Calu3 (cell line): ENCODE data around the gene HOXA10. TPM values are rescaled to one million over a fixed set of nuclear protein-coding genes. Genes with fewer than 3 reads are reported as not detected.

Experiments
- BruUV-seq: library from RNA; stranded (reverse); fragments of 400-500 nt; replicated peaks from 2 replicates; lab custom pipeline; 2021; lab: Mats Ljungman, UMichigan
- CTCF ChIA-PET: fragments of 300-600 bp; sonication (Branson Sonifier 250); formaldehyde crosslinking; loops from one replicate; lab custom pipeline; 2022; ENCODE audit warnings: antibody characterized with exemption; lab: Charles Lee
- DNase-seq: peaks from one replicate; pipeline ENCODE4 v3.0.0; 2022
- H3K27ac Mint-ChIP-seq: one replicate; pipeline ENCODE4 v1.8.0; 2022; ENCODE audit warnings: mixed read lengths; ENCODE audit not compliant: unreplicated experiment
- H3K27me3 Mint-ChIP-seq: one replicate; pipeline ENCODE4 v1.8.0; 2022; ENCODE audit warnings: mixed read lengths; ENCODE audit not compliant: unreplicated experiment
- H3K36me3 Mint-ChIP-seq: one replicate; pipeline ENCODE4 v1.8.0; 2022; ENCODE audit warnings: mild to moderate bottlenecking, moderate library complexity, mixed read lengths; ENCODE audit not compliant: insufficient read depth, unreplicated experiment
- H3K4me1 Mint-ChIP-seq: one replicate; pipeline ENCODE4 v1.8.0; 2022; ENCODE audit warnings: mild to moderate bottlenecking, low read depth, mixed read lengths; ENCODE audit not compliant: unreplicated experiment
- H3K4me3 Mint-ChIP-seq: one replicate; pipeline ENCODE4 v1.8.0; 2022; ENCODE audit warnings: mild to moderate bottlenecking, low read depth, moderate library complexity, mixed read lengths; ENCODE audit not compliant: unreplicated experiment
- H3K9me3 Mint-ChIP-seq: one replicate; pipeline ENCODE4 v1.8.0; 2022; ENCODE audit warnings: low read depth, mixed read lengths; ENCODE audit not compliant: unreplicated experiment
- intact Hi-C: fragments of 100-400 bp; cut with micrococcal nuclease; formaldehyde crosslinking; loops from one replicate; pipeline ENCODE4 v1.10.0; 2022; ENCODE audit not compliant: unreplicated experiment
- total RNA-seq: library from RNA; stranded (reverse); gene quantifications from 2 replicates; pipeline ENCODE4 v1.2.3, GENCODE V29; 2022
- TF ChIP-seq, protein P1 (sequence below): fragments of 200-600 bp; IDR thresholded peaks from one replicate; pipeline ENCODE4 v1.8.0; 2022; ENCODE audit warnings: antibody characterized with exemption; ENCODE audit not compliant: unreplicated experiment

The HOXA10 gene
- total RNA-seq, 1 experiment from 2014 or later: 11.8 TPM

DNA sequence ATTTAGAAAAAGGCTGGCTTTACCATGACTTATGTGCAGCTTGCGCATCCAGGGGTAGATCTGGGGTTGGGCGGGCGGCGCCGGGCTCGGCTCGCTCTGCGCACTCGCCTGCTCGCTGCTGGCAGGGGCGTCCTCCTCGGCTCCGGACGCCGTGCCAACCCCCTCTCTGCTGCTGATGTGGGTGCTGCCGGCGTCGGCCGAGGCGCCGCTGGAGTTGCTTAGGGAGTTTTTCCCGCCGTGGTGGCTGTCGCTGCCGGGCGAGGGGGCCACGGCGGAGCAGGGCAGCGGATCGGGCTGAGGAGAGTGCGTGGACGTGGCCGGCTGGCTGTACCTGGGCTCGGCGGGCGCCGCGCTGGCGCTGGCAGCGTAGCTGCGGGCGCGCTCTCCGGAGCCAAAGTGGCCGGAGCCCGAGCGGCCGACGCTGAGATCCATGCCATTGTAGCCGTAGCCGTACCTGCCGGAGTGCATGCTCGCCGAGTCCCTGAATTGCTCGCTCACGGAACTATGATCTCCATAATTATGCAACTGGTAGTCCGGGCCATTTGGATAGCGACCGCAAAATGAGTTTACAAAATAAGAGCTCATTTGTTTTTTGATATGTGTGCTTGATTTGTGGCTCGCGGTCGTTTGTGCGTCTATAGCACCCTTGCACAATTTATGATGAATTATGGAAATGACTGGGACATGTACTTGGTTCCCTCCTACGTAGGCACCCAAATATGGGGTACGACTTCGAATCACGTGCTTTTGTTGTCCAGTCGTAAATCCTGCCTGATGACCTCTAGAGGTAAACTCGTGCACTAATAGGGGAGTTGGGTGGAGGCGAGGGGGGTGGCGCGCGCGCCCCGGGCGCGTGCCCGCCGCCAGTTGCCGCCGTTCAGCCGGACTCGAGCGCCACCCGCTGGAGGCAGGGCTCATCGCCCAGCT is 30.8 kb downstream of the HOXA10 start, which contains the start of gene HOXA5:
Gene HOXA5, minus strand, starts transcription at position 659 of the 927 bp plus-strand sequence. Its CDS starts 74 bp downstream, at position 585.
- Mint-ChIP-seq H3K27ac (no peak within 1 kb of the TSS), H3K4me3 (no peak within 1 kb of the TSS), H3K27me3 (no peaks in the 10 kb centered on the region), H3K9me3 (no peaks in the 10 kb centered on the region), H3K4me1 (no peaks in the 10 kb centered on the region), H3K36me3 (peaks cover 6% of the 10 kb centered on the region)
- no peak for DNase-seq
- no TSS peak for BruUV-seq
- TF ChIP-seq, protein P1, sequence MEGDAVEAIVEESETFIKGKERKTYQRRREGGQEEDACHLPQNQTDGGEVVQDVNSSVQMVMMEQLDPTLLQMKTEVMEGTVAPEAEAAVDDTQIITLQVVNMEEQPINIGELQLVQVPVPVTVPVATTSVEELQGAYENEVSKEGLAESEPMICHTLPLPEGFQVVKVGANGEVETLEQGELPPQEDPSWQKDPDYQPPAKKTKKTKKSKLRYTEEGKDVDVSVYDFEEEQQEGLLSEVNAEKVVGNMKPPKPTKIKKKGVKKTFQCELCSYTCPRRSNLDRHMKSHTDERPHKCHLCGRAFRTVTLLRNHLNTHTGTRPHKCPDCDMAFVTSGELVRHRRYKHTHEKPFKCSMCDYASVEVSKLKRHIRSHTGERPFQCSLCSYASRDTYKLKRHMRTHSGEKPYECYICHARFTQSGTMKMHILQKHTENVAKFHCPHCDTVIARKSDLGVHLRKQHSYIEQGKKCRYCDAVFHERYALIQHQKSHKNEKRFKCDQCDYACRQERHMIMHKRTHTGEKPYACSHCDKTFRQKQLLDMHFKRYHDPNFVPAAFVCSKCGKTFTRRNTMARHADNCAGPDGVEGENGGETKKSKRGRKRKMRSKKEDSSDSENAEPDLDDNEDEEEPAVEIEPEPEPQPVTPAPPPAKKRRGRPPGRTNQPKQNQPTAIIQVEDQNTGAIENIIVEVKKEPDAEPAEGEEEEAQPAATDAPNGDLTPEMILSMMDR: peak; percentile 8
- intact Hi-C loops: no loop called here
- CTCF ChIA-PET: no interaction called here

DNA sequence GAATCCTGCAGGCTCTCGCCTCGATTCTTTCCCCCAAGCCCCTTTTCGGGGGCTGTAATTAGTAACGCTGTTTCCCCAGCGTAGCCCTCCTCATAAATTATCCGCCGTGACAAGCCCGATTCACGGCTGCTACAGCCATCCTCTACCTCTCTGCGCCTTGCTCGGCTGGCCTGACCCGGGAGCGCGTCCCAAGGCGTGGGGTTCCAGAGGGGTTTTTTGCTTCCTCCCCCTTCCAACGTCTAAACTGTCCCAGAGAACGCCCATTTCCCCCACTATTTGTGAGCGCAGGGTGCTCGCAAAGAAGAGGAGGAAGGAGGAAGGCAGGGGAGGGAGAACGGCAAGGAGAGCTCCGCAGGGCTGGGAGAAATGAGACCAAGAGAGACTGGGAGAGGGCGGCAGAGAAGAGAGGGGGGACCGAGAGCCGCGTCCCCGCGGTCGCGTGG is 31.5 kb downstream of the HOXA10 start:
- H3K27me3 Mint-ChIP-seq: no peaks in the 10 kb centered on the region
- H3K36me3 Mint-ChIP-seq: no peaks in the 10 kb centered on the region
- no TSS peak for BruUV-seq
- no peak overlapping the region for H3K4me3 Mint-ChIP-seq
- TF ChIP-seq, protein P1: no peak
- CTCF ChIA-PET: no interaction called here
- no peak overlapping the region for H3K27ac Mint-ChIP-seq
- H3K4me1 Mint-ChIP-seq: peaks cover 6% of the 10 kb centered on the region
- H3K9me3 Mint-ChIP-seq: no peaks in the 10 kb centered on the region
- intact Hi-C loops: no loop called here
- no peak for DNase-seq

DNA sequence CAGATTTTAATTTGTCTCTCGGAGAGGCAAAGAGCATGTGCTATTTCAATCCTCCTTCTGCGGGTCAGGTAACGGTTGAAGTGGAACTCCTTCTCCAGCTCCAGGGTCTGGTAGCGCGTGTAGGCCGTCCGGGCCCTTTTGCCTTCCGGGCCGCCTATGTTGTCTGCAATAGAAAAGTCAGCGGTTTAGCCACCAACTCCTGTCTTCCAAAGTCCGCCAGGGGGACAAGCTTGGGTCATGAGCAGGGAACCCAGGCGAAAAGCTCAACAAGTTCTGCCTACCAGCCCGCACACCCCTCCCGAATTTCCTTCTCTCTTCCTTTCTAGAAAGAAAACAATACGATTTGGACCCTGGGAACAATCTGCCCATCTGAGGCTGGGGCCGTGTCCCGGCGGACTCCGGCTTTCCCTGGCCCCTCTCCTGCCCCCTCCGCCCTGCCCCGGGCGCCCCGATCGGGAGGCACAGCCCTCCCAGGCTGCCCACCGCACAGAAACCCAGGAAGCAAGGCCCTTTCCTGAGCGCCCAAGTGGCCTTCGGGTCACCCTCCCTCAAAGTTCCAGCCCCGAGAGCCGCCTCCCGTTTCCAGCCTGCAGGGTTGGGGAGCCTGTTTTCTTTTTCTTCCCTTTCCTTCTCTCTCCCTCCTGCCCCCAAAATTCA is 32.1 kb downstream of the HOXA10 start:
- no TSS peak for BruUV-seq
- H3K9me3 Mint-ChIP-seq: no peaks in the 10 kb centered on the region
- no peak for DNase-seq
- no peaks in the 10 kb centered on the region for H3K36me3 Mint-ChIP-seq
- no peaks in the 10 kb centered on the region for H3K27me3 Mint-ChIP-seq
- peaks cover 10% of the 10 kb centered on the region for H3K4me1 Mint-ChIP-seq
- H3K27ac Mint-ChIP-seq: no peak overlapping the region
- CTCF ChIA-PET: no interaction called here
- H3K4me3 Mint-ChIP-seq: no peak overlapping the region
- TF ChIP-seq, protein P1: no peak
- intact Hi-C loops: no loop called here

DNA sequence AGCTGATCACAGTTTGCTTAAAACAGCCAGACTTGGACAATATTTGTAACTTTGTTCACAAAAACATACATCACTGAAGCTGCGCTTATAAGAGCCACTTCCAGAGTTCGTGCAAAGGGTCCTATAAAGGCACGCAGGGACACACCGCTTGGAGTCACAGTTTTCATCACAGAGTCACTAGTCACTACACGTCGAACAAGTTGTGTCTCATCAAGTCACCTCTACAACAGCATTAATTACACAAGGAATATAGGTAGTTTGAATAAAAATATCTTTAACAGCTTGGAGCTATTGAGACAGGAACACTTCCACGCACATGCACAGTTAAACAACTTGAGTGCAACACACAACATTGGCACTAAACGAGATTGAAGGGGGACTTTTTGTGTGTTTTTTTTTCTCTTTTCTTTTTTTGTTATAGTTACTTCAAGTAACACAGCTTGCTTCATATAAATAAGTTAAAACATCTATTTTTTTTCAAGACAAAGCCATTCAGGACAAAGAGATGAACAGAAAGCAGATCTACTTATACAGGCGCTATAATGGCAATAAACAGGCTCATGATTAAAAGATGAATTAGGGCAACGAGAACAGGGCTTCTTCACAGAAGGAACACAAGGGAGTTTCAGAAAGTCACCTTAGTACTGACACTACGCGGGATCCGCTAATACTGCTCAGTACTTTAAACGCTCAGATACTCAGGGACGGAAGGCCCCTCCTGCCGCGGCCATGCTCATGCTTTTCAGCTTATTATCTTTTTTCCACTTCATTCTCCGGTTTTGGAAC is 32.8 kb downstream of the HOXA10 start:
- BruUV-seq: no TSS peak
- TF ChIP-seq, protein P1: no peak
- Mint-ChIP-seq H3K36me3 (no peaks in the 10 kb centered on the region), H3K27ac (no peak overlapping the region), H3K27me3 (no peaks in the 10 kb centered on the region), H3K9me3 (no peaks in the 10 kb centered on the region), H3K4me1 (peaks cover 13% of the 10 kb centered on the region), H3K4me3 (no peak overlapping the region)
- intact Hi-C loops: no loop called here
- CTCF ChIA-PET: interaction anchor here (0.6 to 0.7 kb wide), 2 partner anchors 89 to 358 kb away, joined by 5 to 6 read pairs; no protein-coding TSS in a partner anchor
- no peak for DNase-seq
